ENCODE results near the gene CPA5.

Gene CPA5

GRCh38 chr7:130332259-130333053 lies 12.2 kb upstream of the CPA5 start:
- DNase-seq: no peak

- DNase-seq: no peak
These were observed 10.8 kb upstream of the CPA5 start for GRCh38 chr7:130333832-130334231.

- DNase-seq: no peak
These were observed 10.3 kb upstream of the CPA5 start for GRCh38 chr7:130334274-130334673.

GRCh38 chr7:130337410-130337971 lies 7.1 kb upstream of the CPA5 start:
- no peak for DNase-seq

- DNase-seq: no peak
These were observed 6.4 kb upstream of the CPA5 start for GRCh38 chr7:130338233-130338632.

GRCh38 chr7:130341882-130342281 lies 2.7 kb upstream of the CPA5 start:
- no peak for DNase-seq

GRCh38 chr7:130342701-130343380 lies 1.8 kb upstream of the CPA5 start:
- DNase-seq: no peak

GRCh38 chr7:130345136-130345535 lies 520 bp downstream of the CPA5 start:
- no peak for DNase-seq

GRCh38 chr7:130345725-130346124 lies 1.1 kb downstream of the CPA5 start:
- DNase-seq: no peak

- no peak for DNase-seq
These were observed 1.7 kb downstream of the CPA5 start for GRCh38 chr7:130346177-130346905.

- no peak for DNase-seq
These were observed 2.3 kb downstream of the CPA5 start for GRCh38 chr7:130346941-130347340.

GRCh38 chr7:130349911-130350782 lies 5.5 kb downstream of the CPA5 start:
- no peak for DNase-seq

GRCh38 chr7:130350945-130351790 lies 6.6 kb downstream of the CPA5 start:
- DNase-seq: no peak

- no peak for DNase-seq
These were observed 7.1 kb downstream of the CPA5 start for GRCh38 chr7:130351791-130352090.

- no peak for DNase-seq
These were observed 7.8 kb downstream of the CPA5 start for GRCh38 chr7:130352194-130353074.

- no peak for DNase-seq
These were observed 8.6 kb downstream of the CPA5 start for GRCh38 chr7:130353196-130353595.

GRCh38 chr7:130356121-130356875 lies 11.7 kb downstream of the CPA5 start:
- no peak for DNase-seq

- no peak for DNase-seq
These were observed 12.4 kb downstream of the CPA5 start for GRCh38 chr7:130356876-130357611.

- DNase-seq: no peak
These were observed 13.9 kb downstream of the CPA5 start for GRCh38 chr7:130358471-130358870.

Data from CD4-positive, alpha-beta T cell treated with Interleukin-6 for 4 hours (primary cell).